Renal pelvis (tissue), 4 donors: ENCODE data around the gene ATP11A. TPM values are rescaled to one million over a fixed set of nuclear protein-coding genes. Genes with fewer than 3 reads are reported as not detected.

Experiments used
- DNase-seq: peaks from one replicate; pipeline ENCODE4 v3.0.0-alpha.2; 2013
- polyA plus RNA-seq, 3 donors: library from polyadenylated mRNA; unstranded; fragments of 120-200 nt; gene quantifications; one replicate each; pipeline ENCODE4 v1.2.1, GENCODE V29; 2013; ENCODE audit not compliant: insufficient read length in 3 of 3

ATP11A gene
- polyA plus RNA-seq, 3 donors = 39.0 to 68.3 (median 60.9) TPM

DNA sequence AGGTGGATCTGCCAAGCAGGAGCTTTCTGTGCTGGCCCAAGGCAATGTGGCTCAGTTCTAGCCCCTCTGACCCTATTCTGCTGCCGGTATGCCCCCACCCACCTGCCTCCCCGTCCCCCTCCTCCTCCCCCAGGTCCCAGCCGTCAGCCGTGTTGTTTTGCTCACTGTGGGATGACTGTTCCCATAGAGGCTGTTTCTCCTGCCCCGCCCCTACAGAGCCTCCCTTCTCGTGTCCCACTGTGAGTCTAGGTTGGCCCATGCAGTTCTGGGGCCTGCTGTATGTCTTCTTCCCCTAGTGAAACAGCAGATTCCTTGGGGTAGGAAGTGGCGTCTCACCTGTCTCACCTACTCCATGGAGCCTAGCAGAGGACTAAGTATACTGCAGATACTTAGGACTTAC, 48.8 kb downstream of the ATP11A start:
- no peak for DNase-seq

DNA sequence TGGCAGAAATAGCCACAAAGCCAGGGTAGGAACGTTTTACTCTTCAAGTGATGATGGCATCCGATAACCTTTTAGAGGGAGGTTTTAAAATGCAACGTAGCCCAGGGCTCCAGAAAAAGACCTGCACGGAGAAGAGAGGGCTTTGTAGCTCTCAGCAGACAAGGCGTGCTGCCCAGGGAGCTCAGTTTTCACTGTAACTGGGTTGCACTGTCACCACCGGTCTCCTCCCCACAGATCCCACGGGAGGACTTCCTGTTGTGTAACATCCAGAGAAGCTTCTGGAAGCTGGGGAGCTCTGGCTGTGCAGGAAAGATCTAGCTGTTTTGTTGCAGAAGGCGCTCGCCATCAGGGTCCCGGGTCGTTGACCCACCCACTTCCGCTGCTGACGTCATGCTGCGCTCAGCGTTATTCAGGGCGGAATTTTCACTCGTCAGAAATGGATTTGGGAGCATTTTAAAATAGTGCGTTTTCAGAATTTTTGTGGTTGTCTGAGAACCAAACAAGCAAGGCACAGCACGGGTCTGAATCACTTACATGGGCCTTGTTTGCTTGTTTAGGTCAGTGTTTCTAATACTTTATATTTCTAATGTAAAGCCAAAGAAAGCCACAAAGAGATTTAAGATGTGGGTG, 50.8 kb downstream of the ATP11A start:
- no peak for DNase-seq

DNA sequence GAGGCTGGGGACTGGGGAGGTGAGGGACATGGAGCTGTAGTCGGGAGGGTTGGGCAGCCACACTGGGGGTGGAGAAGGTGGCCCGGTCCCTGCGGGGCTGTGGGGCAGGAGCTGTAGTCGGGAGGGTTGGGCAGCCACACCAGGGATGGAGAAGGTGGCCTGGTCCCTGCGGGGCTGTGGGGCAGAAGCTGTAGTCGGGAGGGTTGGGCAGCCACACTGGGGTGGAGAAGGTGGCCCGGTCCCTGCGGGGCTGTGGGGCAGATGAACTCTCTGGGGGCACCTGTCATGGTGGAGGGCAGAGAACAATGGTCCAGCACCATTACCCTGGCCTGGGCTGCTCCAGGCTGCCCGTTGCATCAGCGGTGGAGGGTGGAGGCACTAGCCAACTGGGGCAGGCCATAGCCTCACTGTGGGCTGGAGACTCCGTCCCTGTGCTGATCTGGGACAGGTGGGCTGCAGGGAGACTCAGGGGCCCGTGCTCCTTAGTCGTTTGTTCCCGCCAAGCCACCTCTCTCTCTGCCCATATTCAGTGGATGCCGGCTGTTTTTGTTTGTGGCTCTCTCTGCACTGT, 51.4 kb downstream of the ATP11A start:
- DNase-seq = no peak

DNA sequence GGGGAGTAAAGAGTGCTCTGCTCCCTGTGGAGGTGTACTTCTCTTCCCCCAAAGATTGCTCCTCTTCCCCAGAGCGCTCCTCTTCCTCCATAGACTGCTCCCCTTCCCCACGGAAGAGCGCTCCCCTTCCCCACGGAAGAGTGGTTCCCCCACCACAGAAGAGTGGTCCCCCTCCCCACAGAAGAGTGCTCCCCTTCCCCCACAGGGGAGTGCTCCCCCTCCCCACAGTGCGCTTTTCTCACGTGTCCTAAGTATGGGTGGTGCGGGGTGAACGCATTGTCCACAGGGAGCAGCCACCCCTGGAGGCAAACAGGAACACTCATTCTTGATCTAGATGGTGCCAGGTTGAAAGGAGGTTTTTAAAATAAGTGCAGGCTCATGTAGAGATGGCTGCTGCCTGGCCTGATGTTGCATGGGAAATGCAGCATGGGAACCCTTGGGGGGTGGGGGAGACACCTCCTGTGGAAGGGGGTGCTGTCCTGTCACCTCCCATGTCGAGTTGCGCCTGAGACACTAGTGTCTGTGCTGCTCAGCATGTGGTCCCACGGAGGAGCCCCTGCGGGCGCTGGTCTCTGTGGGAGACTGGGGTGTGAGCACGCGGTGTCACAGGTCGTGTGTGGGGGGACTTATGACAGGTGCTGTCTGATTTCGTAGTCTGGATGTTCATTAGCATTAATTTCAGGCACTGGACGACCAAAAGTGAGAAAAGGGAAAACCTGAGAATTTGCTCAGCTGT, 52.2 kb downstream of the ATP11A start:
- DNase-seq = no peak

DNA sequence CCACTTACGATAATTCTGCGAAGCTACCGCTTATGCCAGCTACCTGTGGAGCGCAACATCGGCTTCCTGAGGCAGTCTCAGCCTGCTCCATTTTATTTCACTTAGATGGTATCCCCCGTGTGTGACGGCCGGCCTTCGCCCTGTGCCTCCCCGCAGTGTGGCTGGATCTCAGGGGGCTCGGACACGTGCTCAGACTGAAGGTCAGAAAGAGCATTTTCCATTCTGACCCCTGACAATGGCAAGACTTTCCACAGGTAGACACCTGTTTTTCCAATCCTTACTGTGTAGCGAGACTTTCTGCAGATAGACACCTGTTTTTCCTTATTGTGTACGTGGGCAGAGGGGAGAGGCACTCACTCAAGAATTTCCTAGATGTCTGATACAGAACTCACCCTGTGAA, 52.7 kb downstream of the ATP11A start:
- DNase-seq = no peak

DNA sequence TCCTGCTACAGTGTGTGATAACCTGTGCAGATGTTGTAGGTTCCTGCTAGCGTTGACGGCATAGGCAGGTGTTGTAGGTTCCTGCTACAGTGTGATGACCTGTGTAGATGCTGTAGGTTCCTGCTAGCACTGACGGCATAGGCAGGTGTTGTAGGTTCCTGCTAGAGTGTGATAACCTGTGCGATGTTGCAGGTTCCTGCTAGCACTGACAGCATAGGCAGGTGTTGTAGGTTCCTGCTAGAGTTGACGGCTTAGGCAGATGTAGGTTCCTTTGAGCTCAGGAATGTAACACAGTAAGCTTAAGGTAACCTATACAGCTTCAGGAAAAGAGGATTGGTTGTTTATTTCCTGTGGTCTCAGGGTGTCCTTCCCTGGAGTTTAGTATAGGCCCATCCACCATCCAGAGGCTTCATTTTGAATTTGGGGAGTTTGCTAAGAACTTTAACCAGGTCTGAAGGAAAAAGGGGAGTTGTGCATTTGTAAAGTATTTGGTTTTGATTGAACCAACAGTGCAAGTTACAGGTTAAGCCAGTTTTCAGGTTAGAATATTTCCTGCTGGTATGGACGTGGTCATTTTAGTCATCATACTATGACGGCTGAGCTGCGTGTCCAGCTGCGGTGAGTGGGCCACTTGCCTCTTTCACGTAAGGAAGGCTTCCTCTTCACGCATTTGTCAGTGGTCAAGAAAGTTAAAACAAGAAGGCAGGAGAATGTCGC, 53.8 kb downstream of the ATP11A start:
- no peak for DNase-seq

DNA sequence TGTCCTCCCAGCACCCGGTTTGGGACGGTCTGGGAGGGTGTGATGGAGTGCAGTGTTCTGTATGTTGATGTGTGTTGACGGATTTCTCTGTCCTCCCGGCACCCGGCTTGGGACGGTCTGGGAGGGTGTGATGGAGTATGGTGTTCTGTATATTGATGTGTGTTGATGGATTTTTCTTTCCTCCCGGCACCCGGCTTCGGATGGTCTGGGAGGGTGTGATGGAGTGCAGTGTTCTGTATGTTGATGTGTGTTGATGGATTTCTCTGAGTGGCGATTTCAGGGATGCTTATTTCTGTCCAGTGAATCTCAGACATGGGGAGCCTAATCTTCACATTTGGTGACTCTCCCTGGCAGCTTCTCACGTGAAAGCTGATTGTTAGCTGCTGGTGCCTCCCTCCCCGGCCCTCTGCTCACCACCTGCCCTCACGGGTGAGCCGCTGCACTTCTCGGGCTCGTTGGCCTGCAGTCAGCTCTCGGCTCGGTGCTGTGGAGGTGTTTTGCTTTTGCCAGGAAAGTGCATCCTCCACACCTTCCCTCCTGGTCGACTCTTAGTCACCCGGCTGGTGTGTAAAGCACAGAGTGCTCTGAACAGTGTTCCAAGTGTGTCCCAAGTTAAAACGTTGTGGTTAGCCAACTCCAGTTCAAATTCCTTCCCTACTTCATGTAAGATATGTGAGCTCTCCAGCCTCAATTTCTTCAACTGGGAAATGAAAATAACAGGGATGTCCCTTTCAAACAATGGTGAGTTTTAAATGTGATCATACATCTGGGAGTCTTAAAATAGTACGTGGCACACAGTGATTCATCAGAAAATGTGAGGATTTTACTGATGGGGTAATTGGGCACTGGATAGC, 54.6 kb downstream of the ATP11A start:
- DNase-seq = no peak

DNA sequence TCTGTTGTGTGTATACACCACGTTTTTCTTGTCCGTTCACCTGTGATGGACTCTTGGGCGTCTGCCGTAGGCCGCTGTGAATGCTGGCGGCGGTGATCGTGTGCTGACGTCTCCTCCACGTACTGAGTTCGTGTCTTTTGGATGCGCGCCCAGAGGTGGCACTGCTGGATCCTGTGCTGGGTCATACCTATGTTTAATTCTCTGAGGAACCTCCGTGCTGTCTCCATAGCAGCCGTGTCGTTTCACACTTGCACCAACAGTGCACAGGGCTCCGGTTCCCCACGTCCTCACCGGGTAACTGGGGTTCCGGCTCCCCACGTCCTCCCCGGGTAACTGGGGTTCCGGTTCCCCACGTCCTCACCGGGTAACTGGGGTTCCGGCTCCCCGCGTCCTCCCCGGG, 56.2 kb downstream of the ATP11A start:
- no peak for DNase-seq

DNA sequence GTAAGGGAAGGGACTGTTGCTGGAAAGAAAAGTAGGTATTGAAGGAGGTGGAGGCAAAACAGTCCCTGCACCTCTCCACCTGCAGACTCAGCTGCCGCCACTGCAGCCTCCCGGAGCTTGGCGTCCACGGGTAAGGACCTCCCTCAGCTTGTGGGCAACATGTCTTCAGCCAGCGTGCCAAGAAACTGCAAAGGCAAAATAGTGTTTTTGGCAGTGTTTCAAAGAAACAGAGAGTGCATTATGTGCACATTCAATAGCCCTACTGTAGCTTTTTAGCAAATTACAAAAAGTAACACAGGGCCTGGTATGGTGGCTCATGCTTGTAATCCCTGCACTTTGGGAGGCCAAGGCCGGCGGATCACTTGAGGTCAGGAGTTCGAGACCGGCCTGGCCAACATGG, 57.4 kb downstream of the ATP11A start:
- no peak for DNase-seq

DNA sequence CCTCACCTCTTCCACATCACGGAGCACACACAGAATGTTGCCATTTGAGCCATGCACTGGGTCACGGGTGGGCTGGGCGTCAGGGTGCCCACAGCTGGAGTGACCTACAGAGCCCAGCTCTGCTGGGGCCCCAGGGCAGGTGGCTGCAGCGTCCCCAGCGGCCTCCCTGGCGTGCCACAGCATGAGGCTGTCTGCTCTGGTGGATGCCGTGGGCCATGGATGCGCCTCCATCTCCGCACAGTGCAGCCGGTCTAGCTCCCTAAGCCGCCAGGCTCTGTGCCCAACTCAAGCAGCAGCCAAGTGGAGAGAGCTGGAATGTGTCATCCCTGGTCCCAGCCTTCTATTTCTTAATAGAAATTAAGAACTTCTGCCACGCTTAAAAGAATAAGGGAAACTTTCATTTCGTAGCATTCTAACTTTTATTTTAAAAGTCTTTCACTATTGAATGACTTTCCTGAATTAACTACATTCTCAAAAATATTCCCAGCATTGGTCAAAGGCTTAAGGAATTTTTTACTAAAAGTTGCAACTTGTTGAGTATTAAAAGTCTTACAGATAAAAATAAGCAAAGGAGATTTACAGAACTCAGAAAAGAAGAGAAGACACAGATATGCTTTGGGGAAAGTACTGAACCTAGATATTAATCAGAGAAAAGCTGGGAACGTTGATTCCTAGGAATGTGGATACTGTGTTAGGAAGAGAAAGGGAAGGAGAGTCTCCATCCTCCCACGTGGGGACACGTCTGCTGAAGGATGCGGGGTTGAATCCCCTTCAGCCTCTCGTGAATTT, 59.3 kb downstream of the ATP11A start:
- no peak for DNase-seq

DNA sequence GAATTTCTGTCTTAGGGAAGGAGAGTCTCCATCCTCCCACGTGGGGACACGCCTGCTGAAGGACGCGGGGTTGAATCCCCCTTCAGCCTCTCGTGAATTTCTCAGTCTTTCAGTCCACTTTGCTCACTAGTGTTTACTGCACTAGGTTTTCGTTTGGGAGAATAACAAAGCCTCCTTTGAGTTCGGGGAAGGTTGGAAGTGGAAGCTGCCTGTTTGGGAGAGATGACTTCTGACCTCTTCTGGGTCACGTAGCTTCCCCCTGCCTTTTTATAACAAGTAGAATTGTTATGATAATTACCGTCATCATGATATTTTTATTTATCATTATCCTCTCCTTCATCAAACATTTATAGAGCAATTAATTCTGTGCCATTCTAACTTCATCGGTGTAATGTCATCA, 60.7 kb downstream of the ATP11A start:
- no peak for DNase-seq

DNA sequence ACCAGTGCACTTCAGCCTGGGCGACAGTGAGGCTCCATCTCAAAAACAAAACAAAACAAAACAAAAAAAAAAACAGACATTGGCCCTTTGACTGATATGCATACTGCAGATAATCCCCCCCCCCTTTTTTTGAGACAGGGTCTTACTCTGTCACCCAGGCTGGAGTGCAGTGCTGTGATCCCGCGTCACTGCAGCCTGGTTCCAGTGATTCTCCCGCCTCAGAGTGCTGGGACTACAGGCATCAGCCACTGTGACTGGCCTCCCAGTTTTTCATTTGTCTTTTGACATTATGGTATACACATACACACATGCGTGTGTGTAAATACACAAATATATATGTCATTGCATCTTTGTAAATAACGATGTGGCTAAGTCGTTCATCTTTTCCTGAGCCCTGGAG, 61.8 kb downstream of the ATP11A start:
- no peak for DNase-seq

DNA sequence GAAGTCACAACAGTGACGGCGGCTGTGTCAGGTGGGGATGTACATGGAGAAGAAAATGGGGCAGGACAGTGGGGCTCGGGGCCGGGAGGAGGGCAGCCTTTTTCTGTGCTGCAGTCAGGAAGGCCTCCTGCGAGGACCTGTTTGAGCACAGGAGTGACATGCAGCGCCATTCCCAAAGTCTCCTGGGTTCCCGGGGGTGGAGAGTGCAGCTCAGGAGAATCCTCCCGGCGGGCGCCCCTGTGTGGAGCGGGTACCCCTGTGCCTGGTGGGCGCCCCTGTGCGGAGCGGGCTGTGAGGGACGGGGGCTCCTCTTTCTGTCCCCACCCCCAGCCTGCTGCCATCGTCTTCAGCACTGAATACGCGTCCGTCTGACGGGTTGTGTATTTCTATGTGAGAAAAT, 62.4 kb downstream of the ATP11A start:
- no peak for DNase-seq

DNA sequence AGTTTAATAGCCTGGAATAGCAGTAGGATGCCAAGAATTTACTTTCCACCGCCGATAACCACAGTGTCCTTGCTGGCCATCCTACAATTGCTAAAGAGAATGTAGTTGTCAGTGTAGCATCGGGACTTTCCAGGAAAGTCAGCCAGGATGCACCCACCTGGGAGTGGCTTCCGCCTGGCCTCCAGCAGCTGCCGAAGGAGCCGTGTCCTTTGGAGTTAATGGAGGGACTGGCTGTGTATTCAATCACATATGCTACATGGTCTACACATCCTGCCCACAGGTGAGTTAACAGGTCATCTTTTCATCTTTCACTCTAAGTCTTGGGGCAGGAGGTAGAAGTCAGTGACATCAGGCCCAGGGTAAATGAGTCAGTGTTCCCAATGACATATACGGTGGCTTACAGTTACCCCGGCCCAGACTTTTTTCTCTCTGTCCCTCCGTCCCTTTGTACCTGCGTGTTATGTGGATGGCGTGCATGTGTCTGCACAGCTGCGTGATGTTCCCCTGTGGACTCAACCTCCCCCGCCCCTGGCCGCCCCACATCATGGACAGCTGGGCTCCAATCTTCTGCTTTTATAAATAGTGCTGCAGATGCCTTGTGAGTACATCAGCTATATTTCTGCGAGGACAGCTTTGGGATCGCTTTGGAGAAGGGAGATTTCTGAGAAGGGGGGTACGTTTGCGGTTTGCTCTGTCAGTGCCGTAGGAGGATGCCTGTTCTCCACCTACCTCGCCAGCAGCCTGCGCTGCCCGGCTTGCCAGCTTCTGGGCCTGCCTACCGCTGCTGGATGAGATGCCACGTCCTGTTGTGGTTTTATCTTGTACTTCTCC, 63.1 kb downstream of the ATP11A start:
- DNase-seq = no peak

DNA sequence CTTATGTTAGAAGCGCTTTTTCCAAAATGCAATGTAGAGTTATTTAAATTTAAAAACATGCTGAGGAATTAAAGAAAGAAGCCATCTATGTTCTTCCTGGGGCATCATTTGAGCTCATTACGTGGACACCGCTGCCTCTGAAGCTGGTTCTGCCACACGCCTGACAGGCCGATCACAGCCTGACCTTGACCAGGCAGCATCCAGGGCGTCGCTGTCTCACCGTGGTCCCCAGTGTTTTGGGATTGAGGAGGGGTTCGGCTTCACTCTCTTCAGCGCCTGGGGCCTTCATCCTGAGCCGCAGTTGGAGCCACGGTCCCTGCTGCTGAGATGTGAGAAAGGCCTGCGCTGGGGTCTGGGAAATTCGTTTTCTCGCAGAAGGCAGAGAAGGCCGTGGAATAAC, 64.0 kb downstream of the ATP11A start:
- DNase-seq = no peak

DNA sequence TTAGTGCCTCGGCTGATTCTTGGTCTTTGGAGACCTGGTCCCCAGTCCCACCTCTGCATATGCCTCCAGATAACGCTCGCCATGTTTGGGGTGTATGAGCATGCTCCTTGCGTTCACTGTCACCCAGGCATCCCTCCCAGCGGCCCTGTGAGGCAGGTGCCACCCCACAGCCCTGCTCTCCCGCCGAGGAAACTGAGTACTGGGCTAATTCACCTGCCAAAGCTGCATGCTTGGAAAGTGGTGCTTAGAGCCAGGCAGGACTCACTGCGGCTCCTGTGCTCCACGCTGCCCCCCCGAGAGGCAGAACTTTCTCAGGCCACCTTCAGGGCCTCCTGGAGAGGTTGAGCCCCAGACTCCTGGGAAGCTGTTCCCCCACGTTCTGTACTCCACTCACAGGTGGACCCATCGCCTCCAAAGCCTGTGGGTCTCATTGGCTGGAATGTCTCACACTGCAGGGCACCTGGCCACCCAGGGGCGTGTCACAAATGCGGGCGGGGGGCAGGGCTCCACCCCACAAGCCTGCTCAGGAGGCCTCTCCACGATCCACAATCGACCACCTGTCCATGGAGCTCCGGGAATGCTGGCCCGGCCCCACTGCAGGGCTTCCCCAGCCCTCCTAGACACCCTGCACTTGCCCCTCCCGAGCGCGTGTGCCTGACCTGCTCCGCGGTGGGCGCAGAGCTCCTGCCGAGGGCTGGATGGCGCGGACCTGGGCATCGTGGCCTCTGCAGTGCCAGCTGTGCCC, 64.6 kb downstream of the ATP11A start:
- DNase-seq = no peak

DNA sequence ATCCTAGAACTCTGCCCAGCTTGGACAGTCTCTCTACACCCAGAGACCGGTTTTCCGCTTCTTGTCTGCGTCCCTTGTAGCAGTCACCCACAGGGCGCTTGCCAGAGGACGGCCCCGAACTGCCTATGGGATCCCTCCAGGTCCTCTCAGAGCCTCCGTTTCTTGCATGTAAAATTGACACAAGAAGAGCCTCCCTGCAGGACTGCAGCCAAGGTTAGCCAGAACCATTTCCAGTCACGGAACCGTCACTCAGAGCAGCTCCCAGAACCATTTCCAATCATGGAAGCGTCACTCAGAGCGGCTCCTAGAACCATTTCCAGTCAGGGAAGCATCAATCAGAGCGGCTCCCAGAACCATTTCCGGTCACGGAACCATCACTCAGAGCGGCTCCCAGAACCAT, 65.5 kb downstream of the ATP11A start:
- DNase-seq = no peak

DNA sequence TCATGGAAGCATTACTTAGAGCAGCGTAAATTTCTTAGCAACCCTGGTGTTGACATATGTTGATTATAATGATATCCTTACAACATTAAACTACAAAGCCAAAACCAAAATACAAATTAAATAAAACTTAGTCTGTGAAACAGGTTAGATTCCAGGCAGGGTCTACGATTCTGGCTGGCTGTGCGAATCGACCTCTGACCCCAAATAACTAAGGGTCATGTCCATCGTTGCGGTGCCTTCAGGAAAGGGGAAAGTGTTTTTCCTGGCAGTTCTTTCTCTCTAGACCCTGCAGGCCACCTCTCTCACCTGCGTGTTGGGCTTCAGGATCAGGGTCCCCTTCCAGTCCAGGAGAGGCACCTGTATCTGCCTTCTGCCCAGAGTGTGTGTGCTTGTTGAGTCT, 66.2 kb downstream of the ATP11A start:
- no peak for DNase-seq

DNA sequence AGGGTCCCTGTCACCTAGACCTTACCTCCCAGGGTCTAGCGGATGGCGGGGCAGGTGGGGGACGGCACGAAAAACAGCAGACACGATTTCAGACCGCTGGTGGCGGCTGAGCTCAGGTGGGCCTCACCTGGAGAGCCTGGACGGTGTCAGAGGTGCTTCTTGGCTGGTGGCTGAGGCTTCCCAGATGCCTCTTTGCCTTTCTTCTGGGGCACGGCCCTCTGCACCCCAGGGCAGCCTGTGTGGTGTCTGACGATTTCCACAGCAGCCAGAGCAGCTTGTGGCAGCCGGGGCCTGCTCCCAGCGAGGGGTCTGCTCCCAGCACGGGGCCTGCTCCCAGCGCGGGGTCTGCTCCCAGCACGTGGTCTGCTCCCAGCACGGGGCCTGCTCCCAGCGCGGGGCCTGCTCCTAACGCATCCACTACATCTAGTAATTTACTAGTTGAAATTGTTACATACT, 66.7 kb downstream of the ATP11A start:
- DNase-seq = no peak
